SU-DHL-6 (cell line): ENCODE data around the gene DOCK3.

Experiments
- H2AFZ ChIP-seq: fragments of 200-600 bp; sonication (generic); 2 replicates; pipeline ENCODE4 v1.6.1; 2014; ENCODE audit warnings: low read depth, mild to moderate bottlenecking, moderate library complexity, mixed read lengths, antibody characterized with exemption, low read length; ENCODE audit not compliant: severe bottlenecking
- H3F3A ChIP-seq: fragments of 200-600 bp; shearing (Covaris generic); 2 replicates; pipeline ENCODE4 v1.6.0; 2016; ENCODE audit warnings: antibody characterized with exemption, mild to moderate bottlenecking; ENCODE audit not compliant: insufficient read depth
- H3K27ac ChIP-seq: fragments of 200-600 bp; sonication (generic); 2 replicates; pipeline ENCODE4 v1.5.1; 2016; ENCODE audit warnings: low read depth, mild to moderate bottlenecking, low read length, moderate library complexity, mixed read lengths
- H3K27me3 ChIP-seq: fragments of 200-600 bp; sonication (generic), shearing (Covaris generic); 2 replicates; pipeline ENCODE4 v1.6.0; 2014; ENCODE audit warnings: mild to moderate bottlenecking, low read length
- H3K36me3 ChIP-seq: fragments of 200-600 bp; sonication (generic); 2 replicates; pipeline ENCODE4 v1.6.1; 2014; ENCODE audit warnings: mild to moderate bottlenecking, low read length, mixed read lengths
- H3K4me2 ChIP-seq: fragments of 300-600, 200-600 bp; shearing (Covaris generic), sonication (generic); 2 replicates; pipeline ENCODE4 v1.6.0; 2014; ENCODE audit warnings: low read length, low read depth, mild to moderate bottlenecking; ENCODE audit not compliant: poor library complexity, severe bottlenecking
- H3K4me3 ChIP-seq: fragments of 200-600 bp; sonication (generic); 2 replicates; pipeline ENCODE4 v1.5.1; 2014; ENCODE audit warnings: antibody characterized with exemption, low read length, mild to moderate bottlenecking, mixed read lengths; ENCODE audit not compliant: insufficient read depth, poor library complexity, severe bottlenecking
- H3K79me2 ChIP-seq: fragments of 200-600 bp; sonication (generic); 2 replicates; pipeline ENCODE4 v1.6.1; 2014; ENCODE audit warnings: mild to moderate bottlenecking, low read length, moderate library complexity; ENCODE audit not compliant: insufficient read depth
- H3K9ac ChIP-seq: fragments of 200-600 bp; sonication (generic); 2 replicates; pipeline ENCODE4 v1.7.0; 2014; ENCODE audit warnings: mild to moderate bottlenecking, low read length
- H3K9me2 ChIP-seq: fragments of 200-600 bp; sonication (generic); replicated peaks from 2 replicates; pipeline ENCODE4 v1.6.1; 2014; ENCODE audit warnings: low read length; ENCODE audit not compliant: insufficient read depth
- H3K9me3 ChIP-seq: fragments of 200-600 bp; sonication (generic); 2 replicates; pipeline ENCODE4 v1.6.1; 2014; ENCODE audit warnings: low read length, mixed read lengths; ENCODE audit not compliant: insufficient read depth
- H4K20me1 ChIP-seq: fragments of 200-600 bp; sonication (generic); 2 replicates; pipeline ENCODE4 v1.6.1; 2014; ENCODE audit warnings: low read depth, mild to moderate bottlenecking, antibody characterized with exemption, low read length, moderate library complexity, mixed read lengths
- CTCF ChIP-seq: fragments of 200-600 bp; sonication (generic); IDR thresholded peaks from one replicate; pipeline ENCODE4 v1.5.1; 2017; ENCODE audit warnings: antibody characterized with exemption, mild to moderate bottlenecking, low read length, moderate library complexity; ENCODE audit not compliant: insufficient read depth, poor library complexity, severe bottlenecking
- EZH2phosphoT487 ChIP-seq: fragments of 200-600 bp; sonication (generic), shearing (Covaris generic); conservative IDR thresholded peaks from 2 replicates; pipeline ENCODE4 v1.6.1; 2018; ENCODE audit warnings: mild to moderate bottlenecking, antibody characterized with exemption, low read length, moderate library complexity, mixed read lengths

The DOCK3 gene

GRCh38 chr3:51343918-51344687 lies 669.4 kb downstream of the DOCK3 start:
- no peaks in the 10 kb centered on the region for H4K20me1 ChIP-seq
- H3K4me3 ChIP-seq = no peak overlapping the region
- no peaks in the 10 kb centered on the region for H3K36me3 ChIP-seq
- no peaks in the 10 kb centered on the region for H3K27me3 ChIP-seq
- H3K9me2 ChIP-seq = no peaks in the 10 kb centered on the region
- H3F3A ChIP-seq = no peaks in the 10 kb centered on the region
- H3K9me3 ChIP-seq = no peaks in the 10 kb centered on the region
- H3K9ac ChIP-seq = no peak overlapping the region
- H2AFZ ChIP-seq = no peak overlapping the region
- TF ChIP-seq EZH2phosphoT487 (no peak), CTCF (no peak)
- no peak overlapping the region for H3K27ac ChIP-seq
- H3K4me2 ChIP-seq = no peak overlapping the region
- no peaks in the 10 kb centered on the region for H3K79me2 ChIP-seq

DNA sequence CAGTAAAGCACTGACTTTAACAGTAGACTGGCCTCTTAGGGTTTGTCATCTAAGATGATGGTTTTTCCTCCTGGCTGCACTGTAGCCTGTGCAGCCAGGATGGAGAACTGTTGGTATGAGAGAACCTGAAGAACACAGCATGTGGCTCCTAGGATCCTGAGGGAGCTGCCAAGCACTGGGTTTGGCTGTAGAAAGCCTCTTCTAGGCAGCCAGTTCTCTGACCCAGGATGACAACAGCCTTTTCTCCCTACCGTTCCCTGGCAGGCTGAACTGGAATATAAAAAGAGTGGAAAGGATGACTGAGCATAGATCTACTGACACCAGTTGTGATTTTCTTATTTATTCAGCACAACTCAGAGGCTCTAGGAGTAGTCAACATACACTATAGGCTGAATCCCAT lies 676.0 kb downstream of the DOCK3 start:
- H3K4me3 ChIP-seq = no peak overlapping the region
- H4K20me1 ChIP-seq = no peaks in the 10 kb centered on the region
- H3K27ac ChIP-seq = no peak overlapping the region
- no peak overlapping the region for H3K9ac ChIP-seq
- no peaks in the 10 kb centered on the region for H3K36me3 ChIP-seq
- TF ChIP-seq EZH2phosphoT487 (no peak), CTCF (no peak)
- H3K9me3 ChIP-seq = no peaks in the 10 kb centered on the region
- no peak overlapping the region for H3K4me2 ChIP-seq
- H3F3A ChIP-seq = no peaks in the 10 kb centered on the region
- H2AFZ ChIP-seq = no peak overlapping the region
- H3K79me2 ChIP-seq = no peaks in the 10 kb centered on the region
- no peaks in the 10 kb centered on the region for H3K9me2 ChIP-seq
- no peaks in the 10 kb centered on the region for H3K27me3 ChIP-seq

GRCh38 chr3:51353131-51353530 lies 678.4 kb downstream of the DOCK3 start:
- TF ChIP-seq CTCF = no peak
- TF ChIP-seq EZH2phosphoT487 = no peak

More at GRCh38 chr3:51353131-51353530, 678.4 kb downstream of the DOCK3 start:
- Histone ChIP-seq H3K9ac (no peak overlapping the region), H3K79me2 (no peaks in the 10 kb centered on the region), H2AFZ (no peak overlapping the region), H3K27ac (no peak overlapping the region), H3K9me2 (no peaks in the 10 kb centered on the region), H4K20me1 (no peaks in the 10 kb centered on the region), H3K4me3 (no peak overlapping the region), H3K36me3 (no peaks in the 10 kb centered on the region), H3K9me3 (no peaks in the 10 kb centered on the region), H3K27me3 (no peaks in the 10 kb centered on the region), H3F3A (no peaks in the 10 kb centered on the region), H3K4me2 (no peak overlapping the region)
